IMR-90 (cell line): Measurements from ENCODE around the gene THUMPD2. TPM values are rescaled to one million over a fixed set of nuclear protein-coding genes. Genes with fewer than 3 reads are reported as not detected.

ENCODE experiments used
- ATAC-seq: fragments of 200-7000 bp; cut with Tn5 transposase; 2 replicates; pipeline ENCODE4 v1.9.1; 2020; ENCODE audit warnings: low read depth, mild to moderate bottlenecking, moderate library complexity
- BruUV-seq: library from RNA; stranded (reverse); fragments of 400-500 nt; replicated peaks from 2 replicates; lab custom pipeline; 2021; lab: Mats Ljungman, UMichigan
- CTCF ChIA-PET: fragments of 300-600 bp; formaldehyde crosslinking; extraction: SDS; loops from one replicate; lab custom pipeline; 2021; ENCODE audit warnings: antibody characterized with exemption; lab: Yijun Ruan, JAX
- POLR2A ChIA-PET: fragments of 300-600 bp; sonication (Branson Sonifier 250); formaldehyde crosslinking; loops from one replicate; lab custom pipeline; 2022; ENCODE audit warnings: antibody characterized with exemption; ENCODE audit not compliant: unreplicated experiment; lab: Charles Lee
- DNase-seq: peaks from one replicate; pipeline ENCODE4 v3.0.0; 2013
- H2AFZ ChIP-seq: replicated peaks from 2 replicates; pipeline ENCODE3; 2013; ENCODE audit warnings: low read length, mild to moderate bottlenecking; ENCODE audit not compliant: poor library complexity
- H2AK5ac ChIP-seq: 2 replicates; pipeline ENCODE4 v1.6.1; 2013; ENCODE audit warnings: low read depth, low read length, inconsistent platforms
- H2AK9ac ChIP-seq: replicated peaks from 2 replicates; pipeline ENCODE3; 2013; ENCODE audit warnings: mild to moderate bottlenecking, low read depth, low read length, moderate library complexity; ENCODE audit not compliant: poor library complexity
- H2BK120ac ChIP-seq: 2 replicates; pipeline ENCODE4 v1.6.1; 2013; ENCODE audit warnings: low read depth, low read length, inconsistent platforms
- H2BK15ac ChIP-seq: 3 replicates; pipeline ENCODE4 v1.6.1; 2013; ENCODE audit warnings: low read depth, low read length, inconsistent platforms
- H2BK20ac ChIP-seq: 2 replicates; pipeline ENCODE4 v1.6.1; 2013; ENCODE audit warnings: low read depth, mild to moderate bottlenecking, inconsistent platforms, low read length, moderate library complexity
- H2BK5ac ChIP-seq: 2 replicates; pipeline ENCODE4 v1.6.1; 2013; ENCODE audit warnings: mild to moderate bottlenecking, low read depth, low read length, inconsistent platforms; ENCODE audit not compliant: poor library complexity, severe bottlenecking
- H3K14ac ChIP-seq: replicated peaks from 2 replicates; pipeline ENCODE4 v1.6.1; 2013; ENCODE audit warnings: low read depth, low read length, inconsistent platforms
- H3K18ac ChIP-seq: 2 replicates; pipeline ENCODE4 v1.6.1; 2013; ENCODE audit warnings: low read depth, low read length, control low read depth
- H3K23ac ChIP-seq: 2 replicates; pipeline ENCODE4 v1.6.1; 2013; ENCODE audit warnings: low read depth, low read length, inconsistent platforms
- H3K27ac ChIP-seq: 2 replicates; pipeline ENCODE4 v1.5.1; 2013; ENCODE audit warnings: mild to moderate bottlenecking, control low read depth, low read length; ENCODE audit not compliant: insufficient read depth
- H3K27me3 ChIP-seq: 2 replicates; pipeline ENCODE4 v1.6.1; 2013; ENCODE audit warnings: low read length; ENCODE audit not compliant: control insufficient read depth, insufficient read depth
- H3K36me3 ChIP-seq: 2 replicates; pipeline ENCODE4 v1.6.1; 2013; ENCODE audit warnings: low read length, mixed read lengths; ENCODE audit not compliant: control insufficient read depth, insufficient read depth
- H3K4ac ChIP-seq: 2 replicates; pipeline ENCODE4 v1.6.1; 2013; ENCODE audit warnings: low read depth, low read length, inconsistent platforms
- H3K4me1 ChIP-seq: 2 replicates; pipeline ENCODE4 v1.6.1; 2013; ENCODE audit warnings: low read length, mixed read lengths; ENCODE audit not compliant: control insufficient read depth, insufficient read depth
- H3K4me2 ChIP-seq: 2 replicates; pipeline ENCODE4 v1.6.1; 2013; ENCODE audit warnings: low read depth, mild to moderate bottlenecking, control low read depth, low read length, moderate library complexity
- H3K4me3 ChIP-seq: 2 replicates; pipeline ENCODE4 v1.5.1; 2013; ENCODE audit warnings: low read depth, mild to moderate bottlenecking, control low read depth, low read length, moderate library complexity; ENCODE audit not compliant: insufficient read depth
- H3K56ac ChIP-seq: 2 replicates; pipeline ENCODE4 v1.6.1; 2013; ENCODE audit warnings: low read length, inconsistent platforms; ENCODE audit not compliant: insufficient read depth; ENCODE audit errors: extremely low read depth
- H3K79me1 ChIP-seq, 2 experiments: 2 replicates each; pipeline ENCODE4 v1.6.1; 2013; ENCODE audit warnings: low read length in 2 of 2, inconsistent platforms in 1 of 2, low read depth in 1 of 2
- H3K9ac ChIP-seq: 2 replicates; pipeline ENCODE4 v1.6.1; 2013; ENCODE audit warnings: low read depth, low read length, control low read depth
- H3K9me1 ChIP-seq: 2 replicates; pipeline ENCODE4 v1.6.1; 2013; ENCODE audit warnings: low read length, inconsistent platforms; ENCODE audit not compliant: insufficient read depth
- H3K9me3 ChIP-seq: 2 replicates; pipeline ENCODE4 v1.6.1; 2013; ENCODE audit warnings: low read length; ENCODE audit not compliant: control insufficient read depth, insufficient read depth
- H4K20me1 ChIP-seq: 2 replicates; pipeline ENCODE4 v1.6.1; 2013; ENCODE audit warnings: low read length, inconsistent platforms; ENCODE audit not compliant: insufficient read depth
- H4K5ac ChIP-seq: 2 replicates; pipeline ENCODE4 v1.6.1; 2013; ENCODE audit warnings: mild to moderate bottlenecking, low read depth, low read length, control low read depth
- H4K8ac ChIP-seq, 2 experiments: 2 replicates each; pipeline ENCODE4 v1.6.1; 2013; ENCODE audit warnings: low read depth in 2 of 2, low read length in 2 of 2, control low read depth in 1 of 2, inconsistent platforms in 1 of 2
- H4K91ac ChIP-seq: 2 replicates; pipeline ENCODE4 v1.6.1; 2013; ENCODE audit warnings: low read depth, low read length, inconsistent platforms; ENCODE audit not compliant: insufficient read depth
- BHLHE40 ChIP-seq: fragments of 150-350 bp; IDR thresholded peaks from 2 replicates; pipeline ENCODE4 v1.6.1; 2016; ENCODE audit warnings: mild to moderate bottlenecking, low read depth, low read length
- CEBPB ChIP-seq: IDR thresholded peaks from 2 replicates; pipeline ENCODE4 v1.6.1; 2012; ENCODE audit warnings: low read depth, low read length, improper control_type of control experiment
- CHD1 ChIP-seq: IDR thresholded peaks from 2 replicates; pipeline ENCODE4 v1.6.1; 2012; ENCODE audit warnings: low read depth, low read length, improper control_type of control experiment
- FOS ChIP-seq: fragments of 150-350 bp; IDR thresholded peaks from 2 replicates; pipeline ENCODE4 v1.6.1; 2016; ENCODE audit warnings: low read depth, low read length
- MAFK ChIP-seq: IDR thresholded peaks from 2 replicates; pipeline ENCODE4 v1.6.1; 2012; ENCODE audit warnings: low read depth, low read length, improper control_type of control experiment
- MAZ ChIP-seq: IDR thresholded peaks from 2 replicates; pipeline ENCODE4 v1.6.1; 2012; ENCODE audit warnings: low read depth, mild to moderate bottlenecking, low read length, improper control_type of control experiment, moderate library complexity, borderline replicate concordance
- MXI1 ChIP-seq: IDR thresholded peaks from 2 replicates; pipeline ENCODE4 v1.6.1; 2012; ENCODE audit warnings: low read depth, mild to moderate bottlenecking, low read length, moderate library complexity, borderline replicate concordance
- NFE2L2 ChIP-seq: fragments of 150-350 bp; IDR thresholded peaks from 2 replicates; pipeline ENCODE4 v1.6.1; 2016; ENCODE audit warnings: low read depth, mild to moderate bottlenecking, low read length
- POLR2A ChIP-seq: IDR thresholded peaks from 2 replicates; pipeline ENCODE4 v1.6.1; 2012; ENCODE audit warnings: mild to moderate bottlenecking, low read depth, low read length
- RAD21 ChIP-seq: IDR thresholded peaks from 2 replicates; pipeline ENCODE4 v1.6.1; 2012; ENCODE audit warnings: low read length, improper control_type of control experiment
- RCOR1 ChIP-seq: IDR thresholded peaks from 2 replicates; pipeline ENCODE4 v1.6.1; 2012; ENCODE audit warnings: mild to moderate bottlenecking, low read length, improper control_type of control experiment; ENCODE audit not compliant: insufficient replicate concordance
- RFX5 ChIP-seq: IDR thresholded peaks from 2 replicates; pipeline ENCODE4 v1.8.0; 2012; ENCODE audit warnings: low read depth, mild to moderate bottlenecking, low read length, moderate library complexity
- SMC3 ChIP-seq: fragments of 150-350 bp; IDR thresholded peaks from 2 replicates; pipeline ENCODE4 v1.6.1; 2016; ENCODE audit warnings: low read depth, mild to moderate bottlenecking, antibody characterized with exemption, low read length, moderate library complexity
- WGBS, 2 experiments: methylation state at CpG; one replicate each; pipeline versions ENCODE4 v1.1.5 to v1.1.7; 2013; ENCODE audit warnings: missing lambda C conversion rate in 2 of 2; ENCODE audit not compliant: insufficient read length in 1 of 2; ENCODE audit errors: extremely low coverage in 2 of 2; 5-methylcytosine and 5-hydroxymethylcytosine counted together
- dilution Hi-C: fragments of 300-500 bp; cut with HindIII; formaldehyde crosslinking; loops from one replicate; pipeline ENCODE4 v1.14.3; 2018; ENCODE audit warnings: low sequenced_read_pairs; ENCODE audit not compliant: unreplicated experiment
- in situ Hi-C: fragments of 300-500 bp; cut with MboI; formaldehyde crosslinking; loops from 3 replicates; pipeline ENCODE4 v1.14.3; 2019; ENCODE audit warnings: low sequenced_read_pairs, inconsistent platforms, mixed read lengths
- intact Hi-C: fragments of 100-400 bp; cut with micrococcal nuclease; formaldehyde crosslinking; loops from 2 replicates; pipeline ENCODE4 v1.10.0; 2022
- polyA plus RNA-seq, 3 experiments: library from polyadenylated mRNA; depleted of rRNA; stranded (reverse); fragments of >200 nt; gene quantifications; 2 replicates each; pipeline ENCODE4 v1.2.3, GENCODE V29; 2012; ENCODE audit warnings: low replicate concordance in 1 of 3
- total RNA-seq: library from RNA; depleted of rRNA; stranded (reverse); fragments of >200 nt; gene quantifications from 2 replicates; pipeline ENCODE4 v1.2.3, GENCODE V29; 2012
- TF ChIP-seq, protein P1 (sequence below): fragments of 150-350 bp; IDR thresholded peaks from 2 replicates; pipeline ENCODE4 v1.6.1; 2016; ENCODE audit warnings: low read depth, mild to moderate bottlenecking, low read length, moderate library complexity, borderline replicate concordance
- TF ChIP-seq, protein P2 (sequence below): conservative IDR thresholded peaks from 2 replicates; pipeline ENCODE4 v1.5.1; 2012; ENCODE audit warnings: mild to moderate bottlenecking, low read depth, low read length, improper control_type of control experiment
- TF ChIP-seq, protein P3 (sequence below): fragments of 150-350 bp; IDR thresholded peaks from 2 replicates; pipeline ENCODE4 v1.6.1; 2017; ENCODE audit warnings: mild to moderate bottlenecking, antibody characterized with exemption, low read length, low read depth

THUMPD2 gene
- total and polyA plus RNA-seq, 2 of the 4 experiments (the other 2 are of a cell fraction), result 4.8 to 7.0 TPM

DNA sequence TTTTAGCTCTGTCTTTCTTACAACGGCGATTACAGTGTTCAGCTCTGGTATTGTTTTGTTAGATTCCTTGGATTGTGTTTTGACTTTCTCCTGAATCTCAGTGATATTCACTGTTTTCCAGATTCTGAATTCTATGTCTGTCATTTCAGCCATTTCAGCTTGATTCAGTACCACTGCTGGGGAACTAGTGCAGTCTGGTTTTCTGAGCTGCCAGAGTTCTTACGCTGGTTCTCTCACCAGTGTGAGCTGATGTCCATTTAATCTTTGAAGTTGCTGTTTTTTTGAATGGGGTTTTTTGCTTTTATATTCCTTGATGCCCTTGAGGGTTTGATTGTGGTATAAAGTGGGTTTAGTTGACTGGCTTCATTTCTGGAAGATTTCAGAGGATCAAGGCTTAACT, 37.4 kb upstream of the THUMPD2 start:
- H3K27me3 ChIP-seq, result peaks cover 5% of the 10 kb centered on the region
- in situ Hi-C loops (no loop called here), dilution Hi-C loops (no loop called here), intact Hi-C loops (no loop called here)
- H3K9me1 ChIP-seq, result no peaks in the 10 kb centered on the region
- WGBS, 2 experiments, result no CpG with 5 or more reads among the region's 3 CpGs
- H4K91ac ChIP-seq, result no peak overlapping the region
- no peaks in the 10 kb centered on the region for H3K9me3 ChIP-seq
- no peak overlapping the region for H3K18ac ChIP-seq
- H3K9ac ChIP-seq, result no peak overlapping the region
- DNase-seq, result no peak
- H2BK120ac ChIP-seq, result no peak overlapping the region
- H2BK5ac ChIP-seq, result no peak overlapping the region
- no peak for TF ChIP-seq RFX5
- TF ChIP-seq FOS, result no peak
- no peak for TF ChIP-seq CHD1
- no peak for TF ChIP-seq RCOR1
- TF ChIP-seq, protein P1, sequence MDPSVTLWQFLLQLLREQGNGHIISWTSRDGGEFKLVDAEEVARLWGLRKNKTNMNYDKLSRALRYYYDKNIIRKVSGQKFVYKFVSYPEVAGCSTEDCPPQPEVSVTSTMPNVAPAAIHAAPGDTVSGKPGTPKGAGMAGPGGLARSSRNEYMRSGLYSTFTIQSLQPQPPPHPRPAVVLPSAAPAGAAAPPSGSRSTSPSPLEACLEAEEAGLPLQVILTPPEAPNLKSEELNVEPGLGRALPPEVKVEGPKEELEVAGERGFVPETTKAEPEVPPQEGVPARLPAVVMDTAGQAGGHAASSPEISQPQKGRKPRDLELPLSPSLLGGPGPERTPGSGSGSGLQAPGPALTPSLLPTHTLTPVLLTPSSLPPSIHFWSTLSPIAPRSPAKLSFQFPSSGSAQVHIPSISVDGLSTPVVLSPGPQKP, result no peak
- TF ChIP-seq CEBPB, result no peak
- TF ChIP-seq, protein P2, sequence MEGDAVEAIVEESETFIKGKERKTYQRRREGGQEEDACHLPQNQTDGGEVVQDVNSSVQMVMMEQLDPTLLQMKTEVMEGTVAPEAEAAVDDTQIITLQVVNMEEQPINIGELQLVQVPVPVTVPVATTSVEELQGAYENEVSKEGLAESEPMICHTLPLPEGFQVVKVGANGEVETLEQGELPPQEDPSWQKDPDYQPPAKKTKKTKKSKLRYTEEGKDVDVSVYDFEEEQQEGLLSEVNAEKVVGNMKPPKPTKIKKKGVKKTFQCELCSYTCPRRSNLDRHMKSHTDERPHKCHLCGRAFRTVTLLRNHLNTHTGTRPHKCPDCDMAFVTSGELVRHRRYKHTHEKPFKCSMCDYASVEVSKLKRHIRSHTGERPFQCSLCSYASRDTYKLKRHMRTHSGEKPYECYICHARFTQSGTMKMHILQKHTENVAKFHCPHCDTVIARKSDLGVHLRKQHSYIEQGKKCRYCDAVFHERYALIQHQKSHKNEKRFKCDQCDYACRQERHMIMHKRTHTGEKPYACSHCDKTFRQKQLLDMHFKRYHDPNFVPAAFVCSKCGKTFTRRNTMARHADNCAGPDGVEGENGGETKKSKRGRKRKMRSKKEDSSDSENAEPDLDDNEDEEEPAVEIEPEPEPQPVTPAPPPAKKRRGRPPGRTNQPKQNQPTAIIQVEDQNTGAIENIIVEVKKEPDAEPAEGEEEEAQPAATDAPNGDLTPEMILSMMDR, result no peak
- TF ChIP-seq, protein P3, sequence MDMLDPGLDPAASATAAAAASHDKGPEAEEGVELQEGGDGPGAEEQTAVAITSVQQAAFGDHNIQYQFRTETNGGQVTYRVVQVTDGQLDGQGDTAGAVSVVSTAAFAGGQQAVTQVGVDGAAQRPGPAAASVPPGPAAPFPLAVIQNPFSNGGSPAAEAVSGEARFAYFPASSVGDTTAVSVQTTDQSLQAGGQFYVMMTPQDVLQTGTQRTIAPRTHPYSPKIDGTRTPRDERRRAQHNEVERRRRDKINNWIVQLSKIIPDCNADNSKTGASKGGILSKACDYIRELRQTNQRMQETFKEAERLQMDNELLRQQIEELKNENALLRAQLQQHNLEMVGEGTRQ, result no peak
- no peak for TF ChIP-seq NFE2L2
- no peak for TF ChIP-seq RAD21
- no peak for TF ChIP-seq SMC3
- no peak for TF ChIP-seq MAZ
- TF ChIP-seq MAFK, result no peak
- no peak for TF ChIP-seq POLR2A
- no peak for TF ChIP-seq BHLHE40
- no peak for TF ChIP-seq MXI1
- ChIA-PET POLR2A (no interaction called here), CTCF (interaction anchor here (0.8 kb wide), 1 partner anchor 21 kb away, joined by 3 read pairs; no protein-coding TSS in a partner anchor)
- no peak overlapping the region for H2BK15ac ChIP-seq
- H3K36me3 ChIP-seq, result no peaks in the 10 kb centered on the region
- no peak for ATAC-seq
- H3K4me1 ChIP-seq, result no peaks in the 10 kb centered on the region
- no peak overlapping the region for H2AFZ ChIP-seq
- no peak overlapping the region for H2AK5ac ChIP-seq
- H3K4me3 ChIP-seq, result no peak overlapping the region
- H3K14ac ChIP-seq, result no peak overlapping the region
- no peak overlapping the region for H2AK9ac ChIP-seq
- H3K79me1 ChIP-seq, result no peaks in the 10 kb centered on the region
- no peak overlapping the region for H2BK20ac ChIP-seq
- H3K23ac ChIP-seq, result no peak overlapping the region
- H3K56ac ChIP-seq, result no peak overlapping the region
- H4K5ac ChIP-seq, result no peak overlapping the region
- H3K4ac ChIP-seq, result no peak overlapping the region
- H4K8ac ChIP-seq, result no peak overlapping the region
- H3K4me2 ChIP-seq, result no peak overlapping the region
- BruUV-seq, result no TSS peak
- no peaks in the 10 kb centered on the region for H4K20me1 ChIP-seq
- H3K27ac ChIP-seq, result no peak overlapping the region
